HepG2 (cell line): ENCODE results near the gene USP32. TPM values are rescaled to one million over a fixed set of nuclear protein-coding genes. Genes with fewer than 3 reads are reported as not detected.

Experiments used
- AGO2 ChIP-seq: fragments of 200-400 bp; formaldehyde crosslinking; optimal IDR thresholded peaks from 2 replicates; pipeline ENCODE3; 2017; ENCODE audit warnings: mild to moderate bottlenecking, low read depth, low read length, moderate library complexity
- BATF2 ChIP-seq: sonication (generic); formaldehyde crosslinking; IDR thresholded peaks from 2 replicates; pipeline ENCODE4 v1.8.0; 2022; ENCODE audit warnings: mild to moderate bottlenecking, missing genetic modification reagents, moderate library complexity
- FOXA3 ChIP-seq: IDR thresholded peaks from 2 replicates; pipeline ENCODE4 v1.6.1; 2016; ENCODE audit warnings: missing genetic modification reagents, missing compliant biosample characterization
- GATAD2A ChIP-seq: IDR thresholded peaks from 2 replicates; pipeline ENCODE4 v1.6.1; 2016
- HIC2 ChIP-seq: sonication (generic); formaldehyde crosslinking; IDR thresholded peaks from 2 replicates; pipeline ENCODE4 v1.9.0; 2022; ENCODE audit warnings: low read depth, missing genetic modification reagents
- JDP2 ChIP-seq: sonication (generic); formaldehyde crosslinking; IDR thresholded peaks from 2 replicates; pipeline ENCODE4 v1.8.1; 2022; ENCODE audit warnings: missing genetic modification reagents, borderline replicate concordance
- KLF9 ChIP-seq: IDR thresholded peaks from 2 replicates; pipeline ENCODE4 v1.6.1; 2016; ENCODE audit warnings: low read depth
- NBN ChIP-seq: fragments of 450-650 bp; conservative IDR thresholded peaks from 2 replicates; pipeline ENCODE4 v1.6.1; 2017
- PLRG1 ChIP-seq: fragments of 450-650 bp; conservative IDR thresholded peaks from 2 replicates; pipeline ENCODE4 v1.6.1; 2016
- RFX5 ChIP-seq: IDR thresholded peaks from 2 replicates; pipeline ENCODE4 v1.6.1; 2011; ENCODE audit warnings: low read depth, low read length, improper control_type of control experiment
- SETDB1 ChIP-seq: sonication (generic); formaldehyde crosslinking; IDR thresholded peaks from 2 replicates; pipeline ENCODE4 v1.5.1; 2020; ENCODE audit warnings: missing genetic modification reagents, mild to moderate bottlenecking, borderline replicate concordance
- SSRP1 ChIP-seq: IDR thresholded peaks from 2 replicates; pipeline ENCODE4 v1.6.1; 2016; ENCODE audit warnings: control low read depth
- STAT5B ChIP-seq: sonication (generic); formaldehyde crosslinking; IDR thresholded peaks from 2 replicates; pipeline ENCODE4 v1.4.0; 2020; ENCODE audit warnings: missing genetic modification reagents
- XBP1 ChIP-seq: sonication (generic); formaldehyde crosslinking; IDR thresholded peaks from 2 replicates; pipeline ENCODE4 v1.5.0; 2020; ENCODE audit warnings: missing genetic modification reagents
- ZBTB44 ChIP-seq: sonication (generic); formaldehyde crosslinking; IDR thresholded peaks from 2 replicates; pipeline ENCODE4 v1.4.0; 2020; ENCODE audit warnings: missing genetic modification reagents
- ZC3H13 ChIP-seq: sonication (generic); formaldehyde crosslinking; IDR thresholded peaks from 2 replicates; pipeline ENCODE4 v1.8.1; 2023; ENCODE audit warnings: mild to moderate bottlenecking, missing genetic modification reagents, moderate library complexity
- ZNF674 ChIP-seq: sonication (generic); formaldehyde crosslinking; IDR thresholded peaks from 2 replicates; pipeline ENCODE4 v1.5.0; 2020; ENCODE audit warnings: low read depth, mild to moderate bottlenecking, missing genetic modification reagents
- ZNF83 ChIP-seq: sonication (generic); formaldehyde crosslinking; IDR thresholded peaks from 2 replicates; pipeline ENCODE4 v1.4.0; 2020; ENCODE audit warnings: missing genetic modification reagents, mild to moderate bottlenecking, borderline replicate concordance
- polyA plus RNA-seq, 8 experiments: library from polyadenylated mRNA; depleted of rRNA in 3 of 8; stranded (reverse) in 7 of 8; unstranded in 1 of 8; fragments of >200 nt; fragmentation: Illumina TruSeq in 4 of 8; extraction: Trizol in 4 of 8; gene quantifications; 2 replicates each; pipeline versions ENCODE4 v1.2.1 to v1.2.3, GENCODE V29; 2011 to 2016; ENCODE audit warnings: low read depth in 4 of 8, missing spikeins in 1 of 8, mixed read lengths in 1 of 8; ENCODE audit not compliant: insufficient read depth in 1 of 8
- total RNA-seq, 5 experiments: library from RNA; depleted of rRNA; stranded (reverse); fragments of >200 nt; fragmentation: Illumina TruSeq; extraction: Trizol; gene quantifications; 2 replicates each; pipeline ENCODE4 v1.2.3, GENCODE V29; 2016; ENCODE audit warnings: low read depth in 1 of 5
- TF ChIP-seq, protein P1 (sequence below): sonication (generic); formaldehyde crosslinking; IDR thresholded peaks from 2 replicates; pipeline ENCODE4 v1.9.0; 2022; ENCODE audit warnings: missing genetic modification reagents, mild to moderate bottlenecking, borderline replicate concordance
- TF ChIP-seq, protein P2 (sequence below): sonication (generic); formaldehyde crosslinking; IDR thresholded peaks from 2 replicates; pipeline ENCODE4 v1.8.1; 2023; ENCODE audit warnings: mild to moderate bottlenecking, inconsistent platforms, moderate library complexity, missing genetic modification reagents, borderline replicate concordance
- TF ChIP-seq, protein P3 (sequence below): IDR thresholded peaks from 2 replicates; pipeline ENCODE4 v1.6.1; 2016; ENCODE audit warnings: low read depth

USP32 gene
- total and polyA plus RNA-seq, 2 of the 13 experiments (the other 11 are each of a cell fraction or from before 2014, with no cell fraction given) = 24.9 to 39.9 TPM

DNA sequence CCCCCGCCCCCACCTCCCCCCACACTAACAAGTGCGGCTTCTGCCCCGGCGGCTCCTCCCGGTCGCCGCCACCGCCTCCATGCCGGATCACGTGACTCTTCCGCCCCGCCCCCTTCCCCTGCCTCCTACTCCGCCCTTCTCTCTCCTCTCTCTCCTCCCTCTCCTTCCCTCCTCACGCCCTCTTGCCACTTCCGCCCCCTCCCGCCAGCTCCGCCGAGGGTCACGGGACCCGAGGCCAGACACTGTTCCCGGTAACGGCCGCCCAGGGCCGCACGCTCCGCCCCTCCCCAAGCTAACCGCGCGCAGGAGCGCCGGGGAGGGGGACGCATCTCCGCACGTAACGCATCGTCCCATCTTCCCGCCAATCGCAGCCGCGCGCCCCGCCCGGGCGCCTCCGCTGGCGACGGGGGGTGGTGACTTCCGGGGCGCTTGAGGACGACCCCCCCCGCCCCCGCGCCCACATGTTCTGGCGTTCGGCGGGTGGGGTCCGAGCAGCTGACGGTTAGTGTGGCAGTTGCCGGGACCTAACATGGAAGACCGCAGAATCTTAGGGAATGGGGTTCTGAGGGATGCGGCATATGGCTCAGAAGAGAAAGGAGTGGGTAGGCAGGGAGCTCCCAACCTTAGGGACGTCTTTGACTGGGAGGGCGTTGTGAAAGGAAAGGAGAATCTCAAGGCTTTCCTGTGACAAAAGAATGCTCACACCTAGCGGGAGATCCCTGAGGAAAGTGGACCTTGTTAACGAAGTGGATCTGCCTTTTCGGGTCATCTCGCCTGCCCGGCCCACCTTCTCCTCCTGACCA lies at the start of gene USP32 (continued):
- TF ChIP-seq, protein P1, sequence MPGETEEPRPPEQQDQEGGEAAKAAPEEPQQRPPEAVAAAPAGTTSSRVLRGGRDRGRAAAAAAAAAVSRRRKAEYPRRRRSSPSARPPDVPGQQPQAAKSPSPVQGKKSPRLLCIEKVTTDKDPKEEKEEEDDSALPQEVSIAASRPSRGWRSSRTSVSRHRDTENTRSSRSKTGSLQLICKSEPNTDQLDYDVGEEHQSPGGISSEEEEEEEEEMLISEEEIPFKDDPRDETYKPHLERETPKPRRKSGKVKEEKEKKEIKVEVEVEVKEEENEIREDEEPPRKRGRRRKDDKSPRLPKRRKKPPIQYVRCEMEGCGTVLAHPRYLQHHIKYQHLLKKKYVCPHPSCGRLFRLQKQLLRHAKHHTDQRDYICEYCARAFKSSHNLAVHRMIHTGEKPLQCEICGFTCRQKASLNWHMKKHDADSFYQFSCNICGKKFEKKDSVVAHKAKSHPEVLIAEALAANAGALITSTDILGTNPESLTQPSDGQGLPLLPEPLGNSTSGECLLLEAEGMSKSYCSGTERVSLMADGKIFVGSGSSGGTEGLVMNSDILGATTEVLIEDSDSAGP (CRISPR knock-in tag) = peak; percentile 94; the same call in 1 of the 2 replicates
- TF ChIP-seq ZBTB44 (CRISPR knock-in tag) (no peak), GATAD2A (peak; percentile 27), RFX5 (peak; percentile 72), HIC2 (0 out of 2 replicates have a peak, but pooled peaks have one; percentile 44), SETDB1 (CRISPR knock-in tag) (no peak), ZNF674 (CRISPR knock-in tag) (no peak), KLF9 (CRISPR knock-in tag) (peak; percentile 69; the same call in 1 of the 2 replicates), AGO2 (no peak), FOXA3 (CRISPR knock-in tag) (peak; percentile 56), BATF2 (CRISPR knock-in tag) (peak; percentile 95), ZNF83 (no peak), NBN (no peak), PLRG1 (no peak), STAT5B (CRISPR knock-in tag) (peak; percentile 92; the same call in 1 of the 2 replicates), SSRP1 (CRISPR knock-in tag) (no peak), ZC3H13 (CRISPR knock-in tag) (peak; percentile 95; the same call in 1 of the 2 replicates), JDP2 (peak; percentile 32; the same call in 1 of the 2 replicates), XBP1 (CRISPR knock-in tag) (no peak)
- TF ChIP-seq, protein P2, sequence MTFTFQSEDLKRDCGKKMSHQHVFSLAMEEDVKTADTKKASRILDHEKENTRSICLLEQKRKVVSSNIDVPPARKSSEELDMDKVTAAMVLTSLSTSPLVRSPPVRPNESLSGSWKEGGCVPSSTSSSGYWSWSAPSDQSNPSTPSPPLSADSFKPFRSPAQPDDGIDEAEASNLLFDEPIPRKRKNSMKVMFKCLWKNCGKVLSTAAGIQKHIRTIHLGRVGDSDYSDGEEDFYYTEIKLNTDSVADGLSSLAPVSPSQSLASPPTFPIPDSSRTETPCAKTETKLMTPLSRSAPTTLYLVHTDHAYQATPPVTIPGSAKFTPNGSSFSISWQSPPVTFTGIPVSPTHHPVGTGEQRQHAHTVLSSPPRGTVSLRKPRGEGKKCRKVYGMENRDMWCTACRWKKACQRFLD (CRISPR knock-in tag) = no peak; the same call in 1 of the 2 replicates
- TF ChIP-seq, protein P3, sequence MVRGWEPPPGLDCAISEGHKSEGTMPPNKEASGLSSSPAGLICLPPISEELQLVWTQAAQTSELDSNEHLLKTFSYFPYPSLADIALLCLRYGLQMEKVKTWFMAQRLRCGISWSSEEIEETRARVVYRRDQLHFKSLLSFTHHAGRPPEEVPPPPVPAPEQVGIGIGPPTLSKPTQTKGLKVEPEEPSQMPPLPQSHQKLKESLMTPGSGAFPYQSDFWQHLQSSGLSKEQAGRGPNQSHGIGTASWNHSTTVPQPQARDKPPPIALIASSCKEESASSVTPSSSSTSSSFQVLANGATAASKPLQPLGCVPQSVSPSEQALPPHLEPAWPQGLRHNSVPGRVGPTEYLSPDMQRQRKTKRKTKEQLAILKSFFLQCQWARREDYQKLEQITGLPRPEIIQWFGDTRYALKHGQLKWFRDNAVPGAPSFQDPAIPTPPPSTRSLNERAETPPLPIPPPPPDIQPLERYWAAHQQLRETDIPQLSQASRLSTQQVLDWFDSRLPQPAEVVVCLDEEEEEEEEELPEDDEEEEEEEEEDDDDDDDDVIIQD (CRISPR knock-in tag) = peak; percentile 95
